Adipose tissue (tissue), 3 donors: ENCODE data around the gene KCTD7. TPM values are rescaled to one million over a fixed set of nuclear protein-coding genes. Genes with fewer than 3 reads are reported as not detected.
A peak's percentile ranks its signal among the peaks of the same experiment; 100 is the strongest.
"Not testable (repeated sequence)": the region's sequence is repeated elsewhere in the genome, so short reads cannot be mapped to it uniquely, and the experiment has no call there.

Experiments
- H3K27ac ChIP-seq: one replicate; pipeline ENCODE4 v1.5.1; 2013; ENCODE audit warnings: low read depth, low read length
- WGBS, 3 donors: extraction: QIAGEN DNeasy Blood & Tissue Kit; methylation state at CpG; one replicate each; pipeline ENCODE4 v1.1.7; 2013; 5-methylcytosine and 5-hydroxymethylcytosine counted together
- polyA plus RNA-seq, 3 donors: library from polyadenylated mRNA; stranded (reverse); fragments of 200-250 nt; gene quantifications; one replicate each; pipeline ENCODE4 v1.2.3, GENCODE V29; 2013
- donor health status: healthy with polysubstance abuse.
- donor health status: Bipolar disorder and iron deficiency.
- donor health status: healthy.

The KCTD7 gene
- polyA plus RNA-seq, 3 donors = 2.7 to 8.1 (median 4.3) TPM

DNA sequence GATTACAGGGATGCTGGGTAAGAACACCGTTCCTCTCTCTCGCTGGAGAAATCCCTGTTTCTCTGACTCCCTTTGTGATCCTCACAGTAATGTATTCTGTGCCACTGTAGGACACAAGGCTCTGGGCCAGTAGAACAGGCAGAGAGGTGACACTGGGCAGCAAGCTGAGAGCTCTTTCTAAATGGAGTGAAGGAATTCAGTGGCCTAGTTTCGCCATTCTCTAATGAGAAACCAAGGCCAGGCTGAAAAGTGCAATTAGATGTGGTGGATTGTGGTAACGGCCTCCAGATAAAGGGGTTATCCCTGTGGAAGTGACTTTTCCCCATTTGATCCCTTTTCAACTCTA, 12.8 kb downstream of the KCTD7 start:
- WGBS, 3 donors = 89 to 95% (median 90%) methylated on average over 4 of the region's 4 CpGs
- H3K27ac ChIP-seq = no peak overlapping the region

DNA sequence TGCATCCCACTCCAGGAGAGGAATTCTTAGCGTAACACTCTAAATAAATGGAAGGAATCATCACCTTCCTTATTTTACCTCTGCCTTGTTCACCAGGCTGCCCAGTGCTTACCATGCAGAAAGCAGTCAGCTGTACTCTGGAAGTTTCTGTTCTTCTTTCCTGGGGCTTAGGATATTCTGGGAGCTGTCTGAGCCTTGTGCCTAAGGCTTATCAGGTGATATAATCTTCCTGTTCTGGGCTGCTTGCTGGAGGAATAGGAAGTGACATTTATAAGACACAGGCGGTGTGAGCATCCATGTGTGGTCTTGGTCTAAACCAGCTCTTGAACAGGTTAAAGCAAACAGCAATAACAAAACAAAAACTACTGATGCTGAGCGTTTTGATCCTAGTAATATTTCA, 13.5 kb downstream of the KCTD7 start:
- no peak overlapping the region for H3K27ac ChIP-seq
- WGBS, 3 donors = 80 to 92% (median 83%) methylated on average over 3 of the region's 3 CpGs

DNA sequence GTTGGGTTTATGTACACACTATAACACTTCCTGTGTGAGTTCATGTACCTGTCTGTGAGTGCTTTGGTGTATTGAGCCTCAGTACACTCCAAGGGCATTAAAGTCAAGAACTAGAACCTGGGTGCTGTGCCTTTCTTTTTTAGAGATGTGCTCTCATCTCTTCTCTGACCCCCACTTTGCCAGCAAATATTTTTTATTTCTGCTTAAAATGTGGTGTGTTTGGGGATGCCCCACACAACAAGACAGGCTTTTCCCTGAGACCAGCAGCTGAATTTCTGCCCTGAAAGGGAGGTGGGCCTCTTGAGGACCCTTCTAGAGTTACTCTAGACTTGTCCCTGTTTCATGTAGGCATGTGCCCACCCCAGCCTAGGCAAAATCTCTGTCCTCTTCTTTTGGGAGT, 14.3 kb downstream of the KCTD7 start:
- no peak overlapping the region for H3K27ac ChIP-seq

DNA sequence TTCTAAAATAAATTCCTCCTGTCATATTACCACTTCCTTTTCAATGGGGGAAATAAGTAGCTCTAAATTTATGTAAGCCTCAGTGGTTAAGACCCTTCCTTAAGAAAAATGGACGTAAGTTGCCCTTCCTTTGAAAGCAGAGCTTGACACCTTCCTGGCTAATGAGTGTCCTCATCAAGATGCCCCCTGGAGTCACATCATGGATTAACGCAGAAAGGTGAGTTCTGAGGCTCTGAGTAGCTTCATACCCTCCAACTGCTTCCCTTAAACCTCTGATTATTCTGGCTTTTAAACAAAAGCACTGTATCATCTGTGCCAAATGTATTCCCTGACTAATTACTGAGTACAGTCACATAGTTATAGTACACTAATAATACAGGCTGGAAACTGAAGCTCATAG, 14.7 kb downstream of the KCTD7 start:
- WGBS, 3 donors = 75 to 84% (median 77%) methylated on average over 2 of the region's 2 CpGs

GRCh38 chr7:66651026-66651425, 22.3 kb downstream of the KCTD7 start:
- not testable (repeated sequence) for H3K27ac ChIP-seq
- WGBS, 3 donors = 71 to 89% (median 75%) methylated on average over 6 of the region's 6 CpGs

More for the DNA sequence above, 14.7 kb downstream of the KCTD7 start:
- H3K27ac ChIP-seq = no peak overlapping the region

DNA sequence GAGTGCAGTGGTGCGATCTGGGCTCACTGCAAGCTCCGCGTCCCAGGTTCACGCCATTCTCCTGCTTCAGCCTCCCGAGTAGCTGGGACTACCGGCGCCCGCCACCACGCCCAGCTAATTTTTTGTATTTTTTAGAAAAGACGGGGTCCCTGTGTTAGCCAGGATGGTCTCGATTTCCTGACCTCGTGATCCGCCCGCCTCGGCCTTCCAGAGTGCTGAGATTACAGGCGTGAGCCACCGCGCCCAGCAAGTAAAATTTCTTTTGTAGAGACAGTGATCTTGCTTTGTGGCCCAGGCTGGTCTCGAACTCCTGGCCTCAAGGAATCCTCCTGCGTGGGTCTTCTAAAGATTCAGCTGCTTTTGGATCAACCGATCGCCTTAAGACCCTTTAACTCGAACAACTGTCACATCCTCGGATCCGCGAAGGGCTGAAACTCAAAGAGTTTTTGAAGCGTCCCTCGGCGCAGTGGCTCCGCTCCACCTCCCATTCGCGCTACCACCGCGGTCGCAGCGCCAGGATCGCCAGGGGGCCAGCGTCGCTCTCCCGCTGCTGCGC, 25.1 kb downstream of the KCTD7 start:
- 8 to 9% (median 9%) methylated on average over 41 of the region's 41 CpGs for WGBS, 3 donors

GRCh38 chr7:66654275-66655112, 25.8 kb downstream of the KCTD7 start:
- H3K27ac ChIP-seq = peak overlapping the region; percentile 57
- 0% methylated on average over 79 to 92 of the region's 92 CpGs for WGBS, 3 donors

More for the DNA sequence above, 25.1 kb downstream of the KCTD7 start:
- peak overlapping the region; percentile 57 for H3K27ac ChIP-seq

DNA sequence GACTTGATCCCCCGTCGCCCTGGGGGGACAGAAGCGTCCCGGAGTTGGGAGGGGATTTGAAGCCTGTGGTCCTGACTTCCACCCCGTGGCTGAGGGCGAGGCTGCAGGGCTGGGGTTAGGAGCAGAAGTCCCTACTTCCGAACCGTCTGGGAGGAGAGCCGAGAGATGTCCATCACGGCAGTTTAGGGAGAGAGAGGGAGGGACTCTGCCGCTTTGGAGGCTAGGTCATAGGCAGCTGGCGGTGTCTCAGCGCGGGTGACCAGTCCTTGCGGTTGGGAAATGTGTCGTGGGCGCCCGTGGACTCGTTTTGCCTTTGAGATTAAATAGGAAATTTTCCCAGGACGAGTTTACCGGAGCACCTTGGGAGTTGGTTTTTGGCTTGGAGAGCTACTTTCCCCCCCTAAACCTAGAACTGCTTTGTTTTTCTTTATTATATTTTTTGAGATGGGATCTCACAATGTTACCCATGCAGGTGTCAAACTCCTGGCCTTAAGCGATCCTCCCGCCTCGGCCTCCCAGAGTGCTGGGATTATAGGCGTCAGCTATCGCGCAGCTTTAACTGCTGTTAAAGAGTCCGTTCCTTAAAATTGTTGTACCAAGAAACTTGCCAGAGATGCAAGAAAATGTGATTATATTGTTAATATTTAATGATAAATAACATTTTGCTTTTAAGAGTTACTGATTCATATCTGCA, 26.6 kb downstream of the KCTD7 start:
- peak overlapping the region; percentile 57 for H3K27ac ChIP-seq
- 7 to 17% (median 12%) methylated on average over 28 of the region's 28 CpGs for WGBS, 3 donors

- H3K27ac ChIP-seq = not testable (repeated sequence)
- WGBS, 3 donors = 69 to 81% (median 77%) methylated on average over 11 of the region's 11 CpGs
Observed at GRCh38 chr7:66655826-66656485, 27.3 kb downstream of the KCTD7 start.

DNA sequence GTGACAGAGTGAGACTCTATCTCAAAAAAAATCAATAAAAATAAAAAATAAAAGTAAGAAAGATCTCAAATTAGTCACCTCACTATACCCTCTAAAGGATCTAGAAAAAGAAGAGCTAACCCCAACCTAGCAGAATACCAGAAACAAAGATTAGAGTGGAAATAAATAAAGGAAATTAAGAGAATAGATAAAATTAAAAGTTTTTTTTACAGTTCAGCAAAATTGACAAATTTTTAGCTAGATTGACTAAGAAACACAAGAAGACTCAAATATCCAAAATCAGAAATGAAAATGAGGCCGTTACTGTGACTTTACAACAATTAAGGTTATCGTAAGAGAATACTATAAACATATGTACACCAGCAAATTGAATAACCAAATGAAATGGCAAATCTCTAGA, 29.1 kb downstream of the KCTD7 start:
- H3K27ac ChIP-seq = no peak overlapping the region
- WGBS, 3 donors = 51 to 100% (median 78%) methylated on average over 2 of the region's 2 CpGs

DNA sequence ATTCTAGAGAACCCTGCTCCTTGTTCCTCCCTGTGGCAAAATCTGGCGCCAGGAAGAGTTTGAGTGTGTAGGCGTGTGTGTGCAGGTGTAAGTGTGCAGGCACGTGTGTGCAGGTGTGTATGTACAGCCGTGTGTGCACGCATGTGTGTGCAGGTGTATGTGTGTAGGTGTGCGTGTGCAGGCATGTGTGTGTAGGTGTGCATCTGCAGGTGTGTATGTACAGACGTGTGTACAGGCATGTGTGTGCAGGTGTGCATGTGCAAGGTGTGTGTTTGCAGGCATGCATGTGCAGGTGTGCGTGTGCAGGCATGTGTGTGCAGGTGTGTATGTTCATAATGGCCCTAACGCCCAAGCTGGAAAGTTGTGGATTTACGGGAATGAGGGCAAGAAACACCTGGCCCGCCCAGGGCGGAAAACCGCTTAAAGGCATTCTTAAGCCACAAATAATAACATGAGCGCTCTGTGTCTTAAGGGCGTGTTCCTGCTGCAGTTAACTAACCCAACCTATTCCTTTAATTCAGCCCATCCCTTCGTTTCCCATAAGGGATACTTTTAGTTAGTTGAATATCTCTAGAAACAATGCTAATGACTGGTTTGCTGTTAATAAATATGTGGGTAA, 34.1 kb downstream of the KCTD7 start:
- 91 to 97% (median 97%) methylated on average over 16 of the region's 16 CpGs for WGBS, 3 donors

GRCh38 chr7:66664590-66665293, 36.1 kb downstream of the KCTD7 start:
- no peak overlapping the region for H3K27ac ChIP-seq
- WGBS, 3 donors = 74 to 86% (median 75%) methylated on average over 23 to 24 of the region's 24 CpGs

More for the DNA sequence above, 34.1 kb downstream of the KCTD7 start:
- H3K27ac ChIP-seq = no peak overlapping the region

DNA sequence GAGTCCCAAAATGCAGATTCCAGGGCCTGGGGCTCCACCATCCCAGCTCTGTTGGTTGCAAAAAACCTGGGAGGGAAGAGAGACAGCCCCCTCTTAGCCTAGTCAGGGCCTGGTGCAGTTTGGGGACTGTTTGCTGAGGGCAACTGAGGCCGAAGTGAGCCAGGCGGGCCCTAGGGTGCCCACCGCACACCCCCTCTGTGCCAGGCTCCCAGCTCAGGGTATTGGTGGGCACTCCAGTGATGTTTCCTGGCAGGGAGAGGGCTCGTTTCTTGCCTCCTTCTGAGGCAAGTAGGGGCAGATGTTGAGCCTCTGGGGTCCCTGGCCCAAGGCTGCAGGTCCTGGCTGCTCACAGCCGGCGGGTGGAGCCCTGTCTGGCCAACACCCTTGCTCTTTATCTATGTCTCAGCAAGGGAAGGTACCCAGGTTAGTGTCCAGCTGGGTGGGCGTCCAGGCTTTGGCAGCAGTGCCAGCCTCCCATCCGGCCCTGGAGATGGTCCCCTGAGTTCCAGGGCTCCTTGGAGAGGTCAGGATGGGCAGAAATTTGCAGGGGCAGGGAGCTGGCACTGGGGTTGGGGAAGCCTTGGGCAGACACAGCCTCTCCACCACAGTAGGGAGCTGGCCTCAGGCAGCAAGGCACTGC, 37.8 kb downstream of the KCTD7 start:
- no peak overlapping the region for H3K27ac ChIP-seq
- WGBS, 3 donors = 88 to 93% (median 92%) methylated on average over 8 of the region's 8 CpGs

DNA sequence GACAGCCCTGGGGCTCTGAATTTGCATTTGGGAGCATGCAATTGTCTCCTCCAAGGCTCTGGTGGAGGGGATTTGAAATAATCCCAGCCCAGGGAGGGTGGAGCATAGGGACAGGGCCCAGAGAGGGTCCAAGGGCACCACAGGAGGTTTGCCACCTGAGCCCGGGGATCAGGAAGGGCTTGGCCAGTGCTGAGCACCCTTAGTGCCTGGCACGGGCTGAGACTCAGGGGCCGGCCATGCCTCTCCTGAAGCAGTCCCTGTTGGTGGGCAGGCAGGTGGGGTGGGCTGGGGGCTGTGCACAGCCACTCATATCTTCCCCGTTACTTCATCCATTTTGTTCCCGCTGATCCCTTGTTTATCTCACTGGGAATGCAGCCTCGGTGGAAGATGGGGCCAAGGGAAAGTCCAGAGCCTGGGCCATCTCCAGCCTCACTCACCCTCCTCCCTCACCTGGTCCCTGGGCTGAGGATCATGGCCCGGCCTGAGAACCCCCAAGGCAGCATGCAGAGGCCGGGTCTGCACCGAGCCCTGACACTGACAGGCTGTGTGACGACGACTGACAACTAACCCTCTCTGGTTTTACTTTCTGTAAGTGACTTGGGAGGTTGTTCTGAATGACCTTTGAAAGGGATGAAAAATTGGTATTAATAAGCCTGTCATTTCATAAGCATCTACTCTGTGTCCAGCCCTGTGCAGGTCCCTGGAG, 38.5 kb downstream of the KCTD7 start:
- H3K27ac ChIP-seq = no peak overlapping the region
- 90 to 92% (median 92%) methylated on average over 11 of the region's 11 CpGs for WGBS, 3 donors

GRCh38 chr7:66668112-66668511, 39.4 kb downstream of the KCTD7 start:
- WGBS, 3 donors = 95 to 98% (median 96%) methylated on average over 7 of the region's 7 CpGs
- no peak overlapping the region for H3K27ac ChIP-seq

- 94 to 96% (median 94%) methylated on average over 7 of the region's 7 CpGs for WGBS, 3 donors
- no peak overlapping the region for H3K27ac ChIP-seq
Observed at GRCh38 chr7:66668677-66669076, 40.0 kb downstream of the KCTD7 start.

DNA sequence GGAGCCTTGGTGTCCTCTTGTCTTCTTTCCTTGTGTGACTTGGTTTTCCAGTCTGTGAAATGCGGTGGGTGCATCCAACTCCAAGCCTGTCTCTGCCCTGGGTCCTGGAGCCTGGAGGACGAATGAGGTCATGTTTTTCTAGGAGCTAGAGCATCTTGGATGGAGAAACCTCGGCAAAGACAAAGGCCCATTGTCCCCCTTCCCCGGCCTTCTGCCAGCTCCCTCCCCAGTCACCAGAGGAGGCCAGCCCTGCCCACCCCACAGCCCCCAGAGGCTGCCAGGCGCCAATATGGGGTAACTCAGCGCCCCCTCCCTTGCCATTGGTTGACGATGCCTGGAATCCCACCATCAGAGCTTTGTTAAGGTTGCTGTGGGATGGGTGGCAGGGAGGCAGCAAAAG, 40.4 kb downstream of the KCTD7 start:
- WGBS, 3 donors = 66 to 83% (median 79%) methylated on average over 7 of the region's 7 CpGs
- no peak overlapping the region for H3K27ac ChIP-seq
